ENCODE measurements around the gene CAB39.

DNA sequence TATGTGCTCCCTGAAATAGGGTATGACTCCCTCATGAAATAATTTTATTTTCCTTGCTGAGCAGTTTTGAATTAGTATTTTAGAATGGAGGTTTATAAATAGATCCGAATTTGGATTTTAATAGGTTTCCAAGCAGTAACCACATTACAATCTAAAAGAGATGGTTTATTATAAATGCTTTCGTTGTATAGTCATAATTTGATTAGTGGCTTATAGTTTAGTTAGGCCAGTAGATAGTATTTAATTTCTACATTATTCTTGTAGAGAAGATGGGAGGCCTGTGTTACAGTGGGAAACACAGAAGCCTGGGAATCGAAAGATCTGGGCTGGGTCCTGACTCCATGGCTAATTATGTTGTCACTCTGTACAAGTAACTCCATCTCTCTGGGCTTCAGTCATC, 6.7 kb downstream of the CAB39 start:
- TF ChIP-seq, protein P1, sequence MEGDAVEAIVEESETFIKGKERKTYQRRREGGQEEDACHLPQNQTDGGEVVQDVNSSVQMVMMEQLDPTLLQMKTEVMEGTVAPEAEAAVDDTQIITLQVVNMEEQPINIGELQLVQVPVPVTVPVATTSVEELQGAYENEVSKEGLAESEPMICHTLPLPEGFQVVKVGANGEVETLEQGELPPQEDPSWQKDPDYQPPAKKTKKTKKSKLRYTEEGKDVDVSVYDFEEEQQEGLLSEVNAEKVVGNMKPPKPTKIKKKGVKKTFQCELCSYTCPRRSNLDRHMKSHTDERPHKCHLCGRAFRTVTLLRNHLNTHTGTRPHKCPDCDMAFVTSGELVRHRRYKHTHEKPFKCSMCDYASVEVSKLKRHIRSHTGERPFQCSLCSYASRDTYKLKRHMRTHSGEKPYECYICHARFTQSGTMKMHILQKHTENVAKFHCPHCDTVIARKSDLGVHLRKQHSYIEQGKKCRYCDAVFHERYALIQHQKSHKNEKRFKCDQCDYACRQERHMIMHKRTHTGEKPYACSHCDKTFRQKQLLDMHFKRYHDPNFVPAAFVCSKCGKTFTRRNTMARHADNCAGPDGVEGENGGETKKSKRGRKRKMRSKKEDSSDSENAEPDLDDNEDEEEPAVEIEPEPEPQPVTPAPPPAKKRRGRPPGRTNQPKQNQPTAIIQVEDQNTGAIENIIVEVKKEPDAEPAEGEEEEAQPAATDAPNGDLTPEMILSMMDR (IDR thresholded peaks at IDR 0.05; ENCODE audit: insufficient read depth, low read depth, low read length): no peak
- no peak for TF ChIP-seq EZH2 (IDR thresholded peaks at IDR 0.05; ENCODE audit: insufficient read depth, low read length)
